ENCODE data around the gene TRMT10B. TPM values are rescaled to one million over a fixed set of nuclear protein-coding genes. Genes with fewer than 3 reads are reported as not detected.

TRMT10B gene
- total and polyA plus RNA-seq, 7 donors, result 1.8 to 9.7 (median 6.0) TPM

DNA sequence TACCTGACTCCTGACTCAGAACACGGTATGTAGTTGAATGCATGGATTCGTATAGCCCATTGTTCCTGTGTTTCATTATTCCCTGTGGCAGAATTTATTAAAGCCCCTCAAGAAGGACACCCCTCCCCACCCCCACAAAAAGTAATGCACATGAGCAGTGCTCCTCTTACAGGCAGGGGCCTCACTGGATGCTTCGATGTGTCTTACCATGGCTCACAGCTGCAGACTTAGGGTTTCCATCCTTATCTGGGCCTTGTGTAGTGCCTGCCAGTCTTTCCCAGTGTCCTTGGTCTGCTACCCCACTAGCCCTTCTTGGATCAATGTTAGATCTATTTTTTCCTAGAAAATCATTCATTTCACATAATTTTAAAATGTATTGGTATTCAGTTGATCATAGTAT, 16.4 kb downstream of the TRMT10B start:
- no peak for TF ChIP-seq POLR2AphosphoS5 (IDR thresholded peaks at IDR 0.05)
- no peak for TF ChIP-seq CTCF (IDR thresholded peaks at IDR 0.05)
- TF ChIP-seq EP300 (IDR thresholded peaks at IDR 0.05), result no peak
- TF ChIP-seq POLR2A (IDR thresholded peaks at IDR 0.05), result no peak
- Histone ChIP-seq H3K27me3 (no peaks in the 10 kb centered on the region), H3K4me1 (no peaks in the 10 kb centered on the region), H3K9me3 (no peaks in the 10 kb centered on the region), H3K27ac (no peak overlapping the region), H3K36me3 (peaks cover 0 to 73% (median 5%) of the 10 kb centered on the region in 4 donors), H3K4me3 (no peak overlapping the region)
- WGBS, 2 donors, result 94 to 95% methylated on average over 3 of the region's 3 CpGs
- DNase-seq, result no peak
- intact Hi-C loops (cut with DNase I), result no loop called here

DNA sequence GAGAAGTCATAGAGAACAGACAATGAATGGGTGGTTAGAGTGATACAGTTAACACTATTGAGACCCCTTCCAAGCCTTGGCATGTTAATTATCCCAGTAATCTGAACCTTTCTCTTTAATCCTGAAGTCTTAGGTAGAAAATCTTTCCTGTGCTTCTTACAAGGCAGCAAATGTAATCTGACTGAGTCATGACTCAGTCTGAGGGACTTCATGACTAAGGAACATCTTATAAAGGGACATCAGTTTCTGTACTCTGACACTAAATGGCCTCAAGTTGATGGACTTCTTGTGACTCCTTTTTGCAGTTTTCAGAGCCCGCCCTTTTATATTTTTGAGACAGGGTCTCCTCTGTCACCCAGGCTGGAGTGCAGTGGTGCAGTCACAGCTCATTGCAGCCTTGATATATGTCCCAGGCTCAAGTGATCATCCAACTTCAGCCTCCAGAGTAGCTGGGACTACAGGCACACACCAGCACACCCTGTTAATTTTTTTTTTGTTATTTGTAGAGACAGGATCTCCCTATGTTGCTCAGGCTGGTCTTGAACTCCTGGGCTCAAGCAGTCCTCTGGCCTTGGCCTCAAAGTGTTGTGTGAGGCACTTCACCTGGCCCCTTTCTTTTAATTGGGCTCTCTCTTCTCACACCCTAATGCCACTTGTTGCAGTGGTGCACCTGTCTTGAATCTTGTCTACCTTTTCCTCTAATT, 21.8 kb downstream of the TRMT10B start:
- Histone ChIP-seq H3K27ac (no peak overlapping the region), H3K36me3 (peaks cover 3 to 99% (median 20%) of the 10 kb centered on the region in 4 donors), H3K27me3 (no peaks in the 10 kb centered on the region), H3K4me3 (no peak overlapping the region), H3K9me3 (no peaks in the 10 kb centered on the region), H3K4me1 (no peaks in the 10 kb centered on the region)
- intact Hi-C loops (cut with DNase I), result no loop called here
- TF ChIP-seq POLR2AphosphoS5 (IDR thresholded peaks at IDR 0.05) (no peak), EP300 (IDR thresholded peaks at IDR 0.05) (no peak), POLR2A (IDR thresholded peaks at IDR 0.05) (no peak), CTCF (IDR thresholded peaks at IDR 0.05) (no peak)
- 95 to 98% methylated on average over 1 of the region's 1 CpG for WGBS, 2 donors
- DNase-seq, result no peak

DNA sequence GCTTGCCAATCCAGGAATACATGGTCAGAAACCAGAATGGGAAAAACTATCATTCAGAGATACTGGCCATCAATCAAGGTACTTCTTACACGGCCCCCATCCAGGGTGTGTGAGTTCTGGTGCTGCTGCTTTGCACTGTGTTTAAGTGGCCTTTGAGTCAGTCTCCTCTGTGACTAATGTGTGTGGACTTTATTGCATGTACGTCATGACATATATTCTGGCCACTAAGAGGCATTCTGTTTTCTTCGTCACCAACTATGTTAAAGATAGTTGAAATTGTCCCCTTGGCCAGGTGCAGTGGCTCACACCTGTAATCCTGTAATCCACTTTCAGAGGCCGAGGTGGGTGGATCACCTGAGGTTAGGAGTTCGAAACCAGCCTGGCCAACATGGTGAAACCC, 22.7 kb downstream of the TRMT10B start:
- Histone ChIP-seq H3K4me1 (no peaks in the 10 kb centered on the region), H3K27me3 (no peaks in the 10 kb centered on the region), H3K27ac (no peak overlapping the region), H3K9me3 (no peaks in the 10 kb centered on the region), H3K4me3 (no peak overlapping the region), H3K36me3 (peaks cover 3 to 99% (median 24%) of the 10 kb centered on the region in 4 donors)
- 89 to 95% methylated on average over 5 of the region's 5 CpGs for WGBS, 2 donors
- DNase-seq, result no peak
- TF ChIP-seq POLR2A (IDR thresholded peaks at IDR 0.05) (no peak), EP300 (IDR thresholded peaks at IDR 0.05) (no peak), CTCF (IDR thresholded peaks at IDR 0.05) (no peak), POLR2AphosphoS5 (IDR thresholded peaks at IDR 0.05) (no peak)
- intact Hi-C loops (cut with DNase I), result no loop called here

DNA sequence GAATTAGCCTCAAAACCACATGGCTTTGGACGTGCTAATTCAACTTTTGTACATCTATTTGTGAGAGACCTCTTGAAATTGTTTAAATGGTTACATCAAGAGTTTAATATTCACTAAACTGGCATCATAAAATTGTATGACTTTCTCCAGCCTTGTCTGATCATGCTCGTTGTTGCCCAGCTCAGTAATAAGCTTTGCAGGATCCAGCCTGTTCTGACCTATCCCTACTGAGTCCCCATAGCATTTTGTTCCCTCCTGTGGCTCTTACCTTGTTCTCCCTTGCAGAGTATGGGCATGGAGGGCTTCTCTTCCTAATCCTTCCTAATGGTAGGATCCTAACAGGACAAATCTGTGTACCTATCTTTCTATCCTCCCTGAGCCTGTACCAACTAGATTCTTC, 24.9 kb downstream of the TRMT10B start:
- H3K27me3 ChIP-seq, result no peaks in the 10 kb centered on the region
- DNase-seq, result no peak
- TF ChIP-seq POLR2A (IDR thresholded peaks at IDR 0.05), result no peak
- TF ChIP-seq EP300 (IDR thresholded peaks at IDR 0.05), result no peak
- TF ChIP-seq CTCF (IDR thresholded peaks at IDR 0.05), result no peak
- TF ChIP-seq POLR2AphosphoS5 (IDR thresholded peaks at IDR 0.05), result no peak
- H3K9me3 ChIP-seq, result no peaks in the 10 kb centered on the region
- H3K4me3 ChIP-seq, result no peak overlapping the region
- WGBS, 2 donors, result 52 to 79% methylated on average over 2 of the region's 2 CpGs
- peaks cover 8 to 99% (median 35%) of the 10 kb centered on the region in 4 donors for H3K36me3 ChIP-seq
- intact Hi-C loops (cut with DNase I), result no loop called here
- peaks cover 0 to 6% (median under 1%) of the 10 kb centered on the region in 4 donors for H3K4me1 ChIP-seq
- H3K27ac ChIP-seq, result no peak overlapping the region

All from sigmoid colon (tissue), 7 donors.